Activated CD4-positive, alpha-beta memory T cell treated with anti-CD3 and anti-CD28 coated beads for 36 hours (primary cell): ENCODE data around the gene JCAD. TPM values are rescaled to one million over a fixed set of nuclear protein-coding genes. Genes with fewer than 3 reads are reported as not detected.
"Not testable (repeated sequence)": the region's sequence is repeated elsewhere in the genome, so short reads cannot be mapped to it uniquely, and the experiment has no call there.

Source experiments
- CTCF ChIA-PET: fragments of 350-600 bp; sonication (Branson Sonifier 250); formaldehyde crosslinking; loops from one replicate; lab custom pipeline; 2021; ENCODE audit warnings: antibody characterized with exemption, inconsistent platforms; lab: Charles Lee
- POLR2A ChIA-PET: fragments of 350-600 bp; sonication (Branson Sonifier 250); formaldehyde crosslinking; loops from one replicate; lab custom pipeline; 2021; ENCODE audit warnings: antibody characterized with exemption; lab: Charles Lee
- DNase-seq: peaks from one replicate; pipeline ENCODE4 v3.0.0-alpha.2; 2020
- H3K27ac Mint-ChIP-seq: one replicate; pipeline ENCODE4 v1.8.0; 2021; ENCODE audit warnings: mixed read lengths
- H3K27me3 Mint-ChIP-seq: one replicate; pipeline ENCODE4 v1.8.0; 2021; ENCODE audit warnings: mixed read lengths
- H3K36me3 Mint-ChIP-seq: one replicate; pipeline ENCODE4 v1.8.0; 2021; ENCODE audit warnings: mixed read lengths
- H3K4me1 Mint-ChIP-seq: one replicate; pipeline ENCODE4 v1.8.0; 2021; ENCODE audit warnings: low read depth, mixed read lengths
- H3K4me3 Mint-ChIP-seq: one replicate; pipeline ENCODE4 v1.8.0; 2021; ENCODE audit warnings: mild to moderate bottlenecking, mixed read lengths
- H3K9me3 Mint-ChIP-seq: one replicate; pipeline ENCODE4 v1.8.0; 2021; ENCODE audit warnings: mixed read lengths
- intact Hi-C: fragments of 100-400 bp; cut with micrococcal nuclease; formaldehyde crosslinking; loops from one replicate; pipeline ENCODE4 v1.15.1; 2023
- total RNA-seq, 2 experiments: library from RNA; stranded (reverse); gene quantifications; one replicate each; pipeline ENCODE4 v1.2.3, GENCODE V29; 2021

The JCAD gene
- total RNA-seq, 2 experiments from 2014 or later, result 0.05 TPM; not detected in 1

GRCh38 chr10:29992914-29993313 lies 66.5 kb downstream of the JCAD start:
- intact Hi-C loops, result no loop called here
- H3K36me3 Mint-ChIP-seq, result no peaks in the 10 kb centered on the region
- H3K27ac Mint-ChIP-seq, result no peak overlapping the region
- no peaks in the 10 kb centered on the region for H3K9me3 Mint-ChIP-seq
- H3K4me3 Mint-ChIP-seq, result no peak overlapping the region
- ChIA-PET CTCF (no interaction called here), POLR2A (no interaction called here)
- DNase-seq, result no peak
- peaks cover 51% of the 10 kb centered on the region for H3K27me3 Mint-ChIP-seq
- no peaks in the 10 kb centered on the region for H3K4me1 Mint-ChIP-seq

DNA sequence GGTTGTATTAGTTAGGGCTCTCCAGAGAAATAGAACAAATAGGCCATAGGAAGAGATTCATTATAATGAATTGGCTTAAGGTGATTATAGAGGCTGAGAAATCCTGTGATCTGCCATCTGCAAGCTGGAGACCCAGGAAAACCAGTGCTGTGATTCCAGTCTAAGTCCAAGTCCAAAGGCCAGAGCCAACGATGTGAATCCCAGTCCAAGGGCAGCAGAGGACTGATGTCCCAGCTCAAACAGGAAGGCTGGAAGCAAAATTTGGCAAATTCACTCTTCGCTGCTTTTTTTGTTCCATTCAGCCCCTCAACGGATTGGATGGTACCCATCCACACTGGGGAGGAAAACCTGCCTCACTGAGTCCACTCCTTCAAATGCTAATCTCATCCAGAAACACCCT lies 68.0 kb downstream of the JCAD start:
- DNase-seq, result no peak
- peaks cover 36% of the 10 kb centered on the region for H3K27me3 Mint-ChIP-seq
- no peaks in the 10 kb centered on the region for H3K9me3 Mint-ChIP-seq
- CTCF ChIA-PET, result no interaction called here
- no peak overlapping the region for H3K4me3 Mint-ChIP-seq
- H3K27ac Mint-ChIP-seq, result no peak overlapping the region
- intact Hi-C loops, result no loop called here
- H3K36me3 Mint-ChIP-seq, result no peaks in the 10 kb centered on the region
- POLR2A ChIA-PET, result no interaction called here
- no peaks in the 10 kb centered on the region for H3K4me1 Mint-ChIP-seq

- H3K27ac Mint-ChIP-seq, result no peak overlapping the region
- peaks cover 9% of the 10 kb centered on the region for H3K9me3 Mint-ChIP-seq
- ChIA-PET POLR2A (no interaction called here), CTCF (interaction anchor here (0.5 kb wide), 1 partner anchor 16 kb away, joined by 3 read pairs; no protein-coding TSS in a partner anchor)
- no peak overlapping the region for H3K4me3 Mint-ChIP-seq
- no peak for DNase-seq
- peaks cover 16% of the 10 kb centered on the region for H3K27me3 Mint-ChIP-seq
- intact Hi-C loops, result no loop called here
- H3K4me1 Mint-ChIP-seq, result no peaks in the 10 kb centered on the region
- H3K36me3 Mint-ChIP-seq, result no peaks in the 10 kb centered on the region
Measured at GRCh38 chr10:29987471-29987870, 71.9 kb downstream of the JCAD start.

DNA sequence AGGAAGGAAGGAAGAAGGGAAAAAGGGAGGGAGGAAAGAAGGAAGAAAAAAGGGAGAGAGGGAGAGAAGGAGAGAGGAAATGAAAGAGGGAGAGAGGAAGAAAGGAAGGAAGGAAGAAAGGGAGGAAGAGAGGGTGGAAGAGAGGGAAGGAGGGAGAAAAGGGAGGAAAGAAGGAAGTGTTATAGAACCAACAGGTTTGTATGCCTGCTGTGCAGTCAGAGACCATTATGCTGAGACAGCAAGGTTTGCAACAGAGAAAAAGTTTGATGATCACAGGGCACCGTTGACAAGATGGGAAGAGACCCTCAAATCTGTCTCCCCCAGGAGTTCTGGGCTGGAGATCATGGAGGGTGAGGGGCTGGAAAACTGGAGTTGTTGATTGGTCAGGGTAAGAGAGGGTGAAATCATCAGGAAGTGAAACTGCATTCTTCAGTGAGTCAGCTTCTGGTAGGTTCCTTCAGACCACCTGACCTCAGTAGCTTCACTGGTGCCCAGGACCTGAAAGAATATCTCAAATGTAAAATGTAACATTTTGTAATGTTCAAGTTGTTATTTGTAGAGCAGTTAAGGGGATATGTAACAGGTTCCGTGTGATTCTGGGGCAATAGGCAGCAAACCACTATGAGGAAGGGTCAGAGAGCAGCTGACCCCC lies 76.3 kb downstream of the JCAD start:
- DNase-seq, result no peak
- peaks cover 2% of the 10 kb centered on the region for H3K27me3 Mint-ChIP-seq
- ChIA-PET POLR2A (no interaction called here), CTCF (interaction anchor here (1.0 kb wide), 1 partner anchor 15 kb away, joined by 4 read pairs; no protein-coding TSS in a partner anchor)
- H3K36me3 Mint-ChIP-seq, result no peaks in the 10 kb centered on the region
- H3K4me3 Mint-ChIP-seq, result no peak overlapping the region
- no peak overlapping the region for H3K27ac Mint-ChIP-seq
- no peaks in the 10 kb centered on the region for H3K4me1 Mint-ChIP-seq
- H3K9me3 Mint-ChIP-seq, result peaks cover 13% of the 10 kb centered on the region
- intact Hi-C loops, result no loop called here

DNA sequence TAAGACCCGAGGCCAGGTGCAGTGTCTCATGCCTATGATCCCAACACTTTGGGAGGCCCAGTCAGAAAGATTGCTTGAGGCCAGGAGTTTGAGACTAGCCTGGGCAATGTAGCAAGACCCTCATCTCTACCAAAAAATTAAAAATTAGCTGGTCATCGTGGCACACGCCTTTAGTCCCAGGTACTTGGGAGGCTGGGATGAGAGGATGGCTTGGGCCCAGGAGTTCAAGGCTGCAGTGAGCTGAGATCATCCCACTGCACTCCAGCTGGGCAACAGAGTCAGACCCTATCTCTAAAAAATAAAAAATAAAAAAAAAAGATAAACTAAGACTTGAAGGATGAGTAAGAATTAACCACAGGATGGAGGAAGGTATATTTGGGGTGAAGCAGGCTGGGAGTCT lies 77.9 kb downstream of the JCAD start:
- H3K9me3 Mint-ChIP-seq, result peaks cover 13% of the 10 kb centered on the region
- CTCF ChIA-PET, result interaction anchor here (1.4 kb wide), 1 partner anchor 17 kb away, joined by 4 read pairs; no protein-coding TSS in a partner anchor
- peaks cover 10% of the 10 kb centered on the region for H3K27me3 Mint-ChIP-seq
- H3K36me3 Mint-ChIP-seq, result no peaks in the 10 kb centered on the region
- no peak overlapping the region for H3K27ac Mint-ChIP-seq
- POLR2A ChIA-PET, result no interaction called here
- intact Hi-C loops, result no loop called here
- H3K4me1 Mint-ChIP-seq, result no peaks in the 10 kb centered on the region
- no peak overlapping the region for H3K4me3 Mint-ChIP-seq
- DNase-seq, result no peak

- H3K27me3 Mint-ChIP-seq, result peaks cover 13% of the 10 kb centered on the region
- no peaks in the 10 kb centered on the region for H3K4me1 Mint-ChIP-seq
- H3K9me3 Mint-ChIP-seq, result peaks cover 13% of the 10 kb centered on the region
- POLR2A ChIA-PET, result no interaction called here
- CTCF ChIA-PET, result no interaction called here
- no peak for DNase-seq
- H3K36me3 Mint-ChIP-seq, result no peaks in the 10 kb centered on the region
- intact Hi-C loops, result no loop called here
- H3K27ac Mint-ChIP-seq, result no peak overlapping the region
- no peak overlapping the region for H3K4me3 Mint-ChIP-seq
Measured at GRCh38 chr10:29980084-29980483, 79.3 kb downstream of the JCAD start.

GRCh38 chr10:29979421-29979779 lies 80.0 kb downstream of the JCAD start:
- H3K4me3 Mint-ChIP-seq, POLR2A ChIA-PET, DNase-seq, H3K4me1 Mint-ChIP-seq, intact Hi-C loops, H3K27ac Mint-ChIP-seq, H3K36me3 Mint-ChIP-seq: not testable (repeated sequence)
- CTCF ChIA-PET, result interaction anchor here (0.7 kb wide), 1 partner anchor 209 kb away, joined by 3 read pairs; no protein-coding TSS in a partner anchor
- Mint-ChIP-seq H3K9me3 (peaks cover 19% of the 10 kb centered on the region), H3K27me3 (peaks cover 18% of the 10 kb centered on the region)

GRCh38 chr10:29977171-29977570 lies 82.2 kb downstream of the JCAD start:
- intact Hi-C loops, result no loop called here
- POLR2A ChIA-PET, result no interaction called here
- Mint-ChIP-seq H3K27me3 (peaks cover 19% of the 10 kb centered on the region), H3K4me1 (no peaks in the 10 kb centered on the region), H3K9me3 (peaks cover 7% of the 10 kb centered on the region), H3K27ac (no peak overlapping the region), H3K4me3 (no peak overlapping the region), H3K36me3 (no peaks in the 10 kb centered on the region)
- no peak for DNase-seq
- CTCF ChIA-PET, result interaction anchor here (1.0 to 2.5 kb wide), 2 partner anchors 21 to 25 kb away, joined by 3 to 6 read pairs; no protein-coding TSS in a partner anchor

DNA sequence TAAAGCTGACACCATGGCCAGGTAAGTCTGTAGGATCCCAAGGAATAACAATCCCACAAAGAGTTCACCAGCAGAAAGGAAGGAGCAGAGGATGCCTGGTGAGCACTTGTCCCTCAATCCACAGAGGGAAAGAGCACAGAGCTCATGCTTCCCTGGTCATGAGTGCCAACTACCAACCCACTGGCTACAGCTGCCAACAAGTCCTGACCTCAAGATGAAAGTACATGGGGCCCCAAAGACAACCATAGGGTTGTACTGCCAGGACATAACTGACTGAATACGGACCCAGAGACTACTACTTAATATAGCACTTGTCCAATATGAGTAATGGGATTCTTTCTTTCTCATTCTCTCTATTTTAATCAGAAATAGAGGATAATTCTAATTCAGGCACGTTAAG lies 83.3 kb downstream of the JCAD start:
- ChIA-PET CTCF (no interaction called here), POLR2A (no interaction called here)
- Mint-ChIP-seq H3K27ac (no peak overlapping the region), H3K4me3 (no peak overlapping the region), H3K9me3 (peaks cover 6% of the 10 kb centered on the region), H3K27me3 (peaks cover 24% of the 10 kb centered on the region), H3K36me3 (no peaks in the 10 kb centered on the region), H3K4me1 (no peaks in the 10 kb centered on the region)
- DNase-seq, result no peak
- intact Hi-C loops, result no loop called here

DNA sequence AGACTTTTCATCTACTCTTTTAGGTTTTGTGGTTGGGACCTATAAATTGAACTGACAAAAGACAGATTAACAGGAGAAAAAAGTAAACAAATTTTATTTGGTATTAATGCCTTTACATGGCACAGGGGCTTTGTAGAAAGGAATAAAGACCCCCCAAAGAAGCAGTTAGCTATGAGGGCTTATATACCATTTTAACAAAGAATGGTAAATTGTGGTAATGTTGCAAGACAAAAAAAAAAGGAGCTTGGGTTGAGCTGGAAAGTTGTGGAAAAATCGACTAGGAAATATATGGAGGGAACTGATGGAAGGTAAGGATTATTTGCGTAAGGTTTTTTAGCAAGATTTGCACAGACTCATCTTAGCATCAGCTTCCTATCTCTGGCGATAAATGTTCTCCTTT lies 84.6 kb downstream of the JCAD start:
- CTCF ChIA-PET, result no interaction called here
- intact Hi-C loops, result no loop called here
- no peak for DNase-seq
- Mint-ChIP-seq H3K27me3 (peaks cover 24% of the 10 kb centered on the region), H3K27ac (no peak overlapping the region), H3K36me3 (no peaks in the 10 kb centered on the region), H3K9me3 (peaks cover 6% of the 10 kb centered on the region), H3K4me1 (no peaks in the 10 kb centered on the region), H3K4me3 (no peak overlapping the region)
- POLR2A ChIA-PET, result no interaction called here

DNA sequence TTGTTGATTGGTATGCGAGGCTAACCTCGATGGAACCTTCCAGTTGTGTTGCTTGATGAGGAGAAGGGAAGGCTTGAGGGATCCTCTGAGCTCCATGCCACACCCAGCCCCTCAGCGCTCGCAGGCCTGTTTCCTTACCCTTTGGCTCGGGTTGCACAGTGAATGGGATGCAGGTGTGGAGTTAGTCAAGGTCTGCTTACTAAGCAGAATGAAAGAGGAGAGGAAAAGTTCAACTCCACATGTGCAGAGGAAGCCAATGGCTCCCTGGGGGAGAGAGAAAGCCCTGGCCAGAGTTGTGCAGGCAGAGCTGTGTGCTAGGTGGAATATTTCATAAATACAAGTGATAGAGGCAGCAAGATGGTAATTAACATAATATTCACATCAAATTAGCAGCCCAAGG lies 85.5 kb downstream of the JCAD start:
- Mint-ChIP-seq H3K9me3 (peaks cover 6% of the 10 kb centered on the region), H3K4me3 (no peak overlapping the region), H3K36me3 (no peaks in the 10 kb centered on the region), H3K27ac (no peak overlapping the region), H3K27me3 (peaks cover 24% of the 10 kb centered on the region), H3K4me1 (no peaks in the 10 kb centered on the region)
- no peak for DNase-seq
- POLR2A ChIA-PET, result no interaction called here
- intact Hi-C loops, result no loop called here
- CTCF ChIA-PET, result no interaction called here

DNA sequence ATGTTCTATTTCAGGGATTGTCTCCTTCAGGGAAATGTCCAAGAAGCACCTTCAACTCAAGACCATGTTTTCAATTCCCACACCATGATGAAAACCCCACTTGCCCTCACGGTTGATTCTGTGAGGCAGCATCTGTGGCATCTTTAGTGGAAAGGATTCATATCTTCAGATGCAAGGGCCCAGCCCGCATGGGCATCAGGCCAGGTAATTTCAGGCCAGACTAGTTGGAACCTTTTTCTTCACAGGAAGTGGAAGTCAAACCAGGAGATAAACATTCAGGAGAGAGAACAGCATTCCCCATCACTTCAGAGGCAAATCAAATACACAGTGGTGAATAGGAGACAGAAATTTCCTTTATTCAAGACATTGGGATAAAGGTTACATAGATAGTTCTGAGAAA lies 88.8 kb downstream of the JCAD start:
- peaks cover 16% of the 10 kb centered on the region for H3K27me3 Mint-ChIP-seq
- ChIA-PET POLR2A (no interaction called here), CTCF (no interaction called here)
- no peak for DNase-seq
- no peak overlapping the region for H3K27ac Mint-ChIP-seq
- peaks cover 6% of the 10 kb centered on the region for H3K9me3 Mint-ChIP-seq
- no peak overlapping the region for H3K4me3 Mint-ChIP-seq
- H3K4me1 Mint-ChIP-seq, result no peaks in the 10 kb centered on the region
- no peaks in the 10 kb centered on the region for H3K36me3 Mint-ChIP-seq
- intact Hi-C loops, result no loop called here

DNA sequence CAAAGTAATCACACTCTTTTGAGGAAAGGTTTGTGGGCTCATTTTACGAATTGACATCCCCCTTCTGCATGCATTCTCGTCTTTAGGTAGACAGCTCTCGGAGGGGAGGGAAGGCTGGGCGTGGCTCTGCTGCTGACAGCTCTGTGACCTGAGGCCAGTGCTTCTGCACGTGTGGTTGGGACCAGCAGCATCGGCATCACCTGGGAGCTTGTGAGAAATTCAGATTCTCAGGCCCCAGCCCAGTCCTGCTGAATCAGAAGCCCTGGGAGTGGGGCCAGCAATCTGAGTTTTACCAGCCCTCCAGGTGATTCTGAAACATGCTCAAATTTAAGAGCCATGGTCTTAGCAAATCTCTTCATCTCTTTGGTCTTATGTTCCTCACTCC lies 89.4 kb downstream of the JCAD start:
- intact Hi-C loops, result no loop called here
- ChIA-PET CTCF (interaction anchor here (0.6 kb wide), 1 partner anchor 11 kb away, joined by 4 read pairs; no protein-coding TSS in a partner anchor), POLR2A (no interaction called here)
- Mint-ChIP-seq H3K4me3 (no peak overlapping the region), H3K4me1 (no peaks in the 10 kb centered on the region), H3K27me3 (peaks cover 12% of the 10 kb centered on the region), H3K9me3 (peaks cover 5% of the 10 kb centered on the region), H3K27ac (no peak overlapping the region), H3K36me3 (no peaks in the 10 kb centered on the region)
- DNase-seq, result no peak
